ENCODE measurements around the gene EPS8.

EPS8 gene

GRCh38 chr12:15789220-15790171 lies at the start of gene EPS8:
TSS of gene EPS8 (minus strand) at chr12:15789388. CDS start at chr12:15682951, 106,437 bp downstream.
- DNase-seq (ENCODE audit: low spot score): peak; percentile 88

- DNase-seq (ENCODE audit: low spot score): no peak
These were observed 48.1 kb upstream of the EPS8 start for GRCh38 chr12:15837141-15837790.

- no peak for DNase-seq (ENCODE audit: low spot score)
These were observed 45.4 kb upstream of the EPS8 start for GRCh38 chr12:15834575-15834974.

GRCh38 chr12:15831315-15831978 lies 42.3 kb upstream of the EPS8 start:
- DNase-seq (ENCODE audit: low spot score): no peak

- no peak for DNase-seq (ENCODE audit: low spot score)
These were observed 41.4 kb upstream of the EPS8 start for GRCh38 chr12:15830538-15830937.

- no peak for DNase-seq (ENCODE audit: low spot score)
These were observed 40.8 kb upstream of the EPS8 start for GRCh38 chr12:15829949-15830348.

GRCh38 chr12:15829255-15829654 lies 40.1 kb upstream of the EPS8 start:
- no peak for DNase-seq (ENCODE audit: low spot score)

GRCh38 chr12:15827136-15827535 lies 37.9 kb upstream of the EPS8 start:
- DNase-seq (ENCODE audit: low spot score): no peak

GRCh38 chr12:15824516-15824915 lies 35.3 kb upstream of the EPS8 start:
- no peak for DNase-seq (ENCODE audit: low spot score)

- DNase-seq (ENCODE audit: low spot score): no peak
These were observed 34.4 kb upstream of the EPS8 start for GRCh38 chr12:15823360-15824128.

- no peak for DNase-seq (ENCODE audit: low spot score)
These were observed 30.7 kb upstream of the EPS8 start for GRCh38 chr12:15819644-15820437.

- no peak for DNase-seq (ENCODE audit: low spot score)
These were observed 29.2 kb upstream of the EPS8 start for GRCh38 chr12:15818418-15818817.

GRCh38 chr12:15815730-15816129 lies 26.5 kb upstream of the EPS8 start:
- no peak for DNase-seq (ENCODE audit: low spot score)

- DNase-seq (ENCODE audit: low spot score): no peak
These were observed 22.3 kb upstream of the EPS8 start for GRCh38 chr12:15811214-15812127.

- no peak for DNase-seq (ENCODE audit: low spot score)
These were observed 19.5 kb upstream of the EPS8 start for GRCh38 chr12:15808652-15809051.

GRCh38 chr12:15808250-15808649 lies 19.1 kb upstream of the EPS8 start:
- no peak for DNase-seq (ENCODE audit: low spot score)

GRCh38 chr12:15806826-15807225 lies 17.6 kb upstream of the EPS8 start:
- no peak for DNase-seq (ENCODE audit: low spot score)

GRCh38 chr12:15801770-15802744 lies 12.9 kb upstream of the EPS8 start:
- DNase-seq (ENCODE audit: low spot score): no peak

GRCh38 chr12:15800278-15800677 lies 11.1 kb upstream of the EPS8 start:
- no peak for DNase-seq (ENCODE audit: low spot score)
